Colon (tissue), 2 donors: Measurements from ENCODE around the gene SERF2.
"Not testable (repeated sequence)": the region's sequence is repeated elsewhere in the genome, so short reads cannot be mapped to it uniquely, and the experiment has no call there.

ENCODE experiments used
- FAIRE-seq: peaks from 2 replicates; lab custom pipeline; 2012; peaks lifted over from hg19 to GRCh38; lab: Jason Lieb, UNC
- donor health status: control.
- donor health status: control.

Gene SERF2

GRCh38 chr15:43794269-43795037 is 2.3 kb downstream of the SERF2 start:
- FAIRE-seq: no peak

DNA sequence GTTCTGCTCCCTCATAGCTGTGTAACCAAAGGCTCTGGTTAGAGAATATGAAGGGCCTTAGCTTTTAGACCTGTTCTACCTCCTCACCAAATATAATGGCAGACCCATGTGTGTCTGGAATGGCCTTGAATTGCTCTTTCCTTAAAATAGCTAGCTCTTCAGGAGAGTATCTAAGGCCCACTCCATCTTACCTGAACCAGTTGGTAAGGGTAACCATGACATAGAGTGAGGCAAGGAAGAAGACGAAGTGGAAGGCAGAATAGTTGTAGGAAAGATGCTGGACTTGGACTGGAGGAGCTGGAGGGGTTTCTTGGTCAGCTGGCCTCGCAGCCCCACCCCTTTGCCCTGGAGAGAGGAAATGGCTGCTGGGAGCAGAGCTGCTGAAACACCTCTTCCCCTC is 3.1 kb downstream of the SERF2 start:
- FAIRE-seq: no peak

DNA sequence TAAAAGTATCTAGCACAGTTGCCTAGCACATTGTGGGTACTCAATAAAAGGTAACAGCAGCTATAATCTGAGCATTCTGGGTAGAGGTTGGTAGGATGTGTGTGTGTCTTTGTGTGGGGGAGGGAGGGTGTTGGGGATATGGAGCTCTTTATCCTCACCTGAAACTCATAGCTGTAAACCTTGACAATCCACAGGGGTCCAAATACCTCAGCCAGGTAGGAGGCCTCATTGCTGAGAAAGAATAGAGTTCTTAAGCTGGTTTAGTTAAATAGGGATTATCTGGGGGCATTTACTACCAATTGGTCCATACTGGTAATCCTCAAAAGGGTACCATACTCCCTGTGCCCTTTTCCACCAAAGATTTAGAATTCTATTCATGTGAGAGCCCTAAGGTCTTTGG is 3.9 kb downstream of the SERF2 start:
- no peak for FAIRE-seq

GRCh38 chr15:43796566-43796965 is 4.4 kb downstream of the SERF2 start:
- no peak for FAIRE-seq

GRCh38 chr15:43799209-43799944 is 7.3 kb downstream of the SERF2 start:
- FAIRE-seq: no peak

- FAIRE-seq: no peak
Observed at GRCh38 chr15:43799945-43800285, 7.8 kb downstream of the SERF2 start, which contains the start of gene SERINC4. Gene SERINC4 (minus strand): TSS chr15:43800220. CDS start chr15:43799986, 234 bp downstream.

DNA sequence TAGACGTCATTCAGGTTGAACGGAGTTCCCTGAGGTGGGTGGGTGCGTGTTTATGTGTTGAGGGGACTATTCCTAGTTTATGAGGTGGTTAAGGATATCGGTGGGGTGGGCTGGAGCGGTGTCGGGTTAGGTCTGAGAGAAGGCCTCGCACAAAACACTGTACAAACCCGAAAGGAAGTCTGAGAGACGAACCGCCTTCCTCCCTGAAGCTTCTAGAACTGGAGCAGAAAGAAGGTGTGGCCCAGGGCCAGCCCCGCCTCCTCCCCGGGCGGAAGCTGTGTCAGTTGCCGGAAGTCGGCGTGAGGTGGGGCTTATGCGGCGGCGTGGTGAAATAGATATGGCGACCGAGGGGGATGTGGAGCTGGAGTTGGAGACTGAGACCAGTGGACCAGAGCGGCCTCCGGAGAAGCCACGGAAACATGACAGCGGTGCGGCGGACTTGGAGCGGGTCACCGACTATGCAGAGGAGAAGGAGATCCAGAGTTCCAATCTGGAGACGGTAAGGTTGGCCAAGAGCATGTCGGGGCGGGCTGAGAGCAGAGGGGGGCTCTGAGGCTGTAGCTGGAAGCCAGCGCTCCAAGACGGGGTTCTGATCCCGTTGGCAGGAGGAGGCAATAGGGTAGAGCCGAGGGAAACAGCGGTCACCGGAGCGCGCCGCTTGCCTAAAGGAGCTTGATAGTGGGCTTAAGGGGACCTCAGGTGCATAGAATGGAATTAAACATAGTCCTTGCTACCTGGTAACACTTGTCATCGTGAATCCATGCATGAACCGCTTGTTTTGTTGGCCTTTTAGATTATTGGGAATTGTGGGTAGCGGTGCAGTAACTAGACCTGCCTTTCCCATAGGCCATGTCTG is 8.4 kb downstream of the SERF2 start, which contains the start of gene HYPK:
TSS of gene HYPK (plus strand) at position 314 of the 856 bp plus-strand sequence. CDS start at position 338, 24 bp downstream.
- FAIRE-seq: no peak

GRCh38 chr15:43802676-43803075 is 10.6 kb downstream of the SERF2 start:
- FAIRE-seq: not testable (repeated sequence)

DNA sequence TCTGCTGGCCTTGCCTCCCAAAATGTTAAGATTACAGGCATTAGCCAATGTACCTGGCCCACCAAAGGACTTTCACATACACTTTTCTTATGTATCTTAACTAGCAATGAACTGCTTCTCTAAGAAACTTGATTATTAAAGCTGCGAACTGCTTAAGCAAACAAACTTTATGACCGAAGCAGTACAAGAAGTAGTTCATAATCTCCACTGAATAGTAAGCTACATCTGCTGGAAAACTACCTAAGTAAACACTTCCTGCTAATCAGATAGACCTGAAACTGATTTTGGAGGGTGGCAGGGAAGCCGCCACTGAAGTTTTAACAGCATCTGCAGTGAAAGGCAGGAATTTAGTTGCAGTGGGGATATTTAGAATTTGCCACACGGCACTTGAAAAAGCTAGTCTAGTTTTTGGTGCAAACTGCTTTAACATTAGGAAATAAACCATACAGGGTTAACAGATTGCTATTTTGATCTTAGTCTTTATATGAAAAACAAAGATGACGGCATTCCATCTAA is 16.4 kb downstream of the SERF2 start:
- FAIRE-seq: no peak

DNA sequence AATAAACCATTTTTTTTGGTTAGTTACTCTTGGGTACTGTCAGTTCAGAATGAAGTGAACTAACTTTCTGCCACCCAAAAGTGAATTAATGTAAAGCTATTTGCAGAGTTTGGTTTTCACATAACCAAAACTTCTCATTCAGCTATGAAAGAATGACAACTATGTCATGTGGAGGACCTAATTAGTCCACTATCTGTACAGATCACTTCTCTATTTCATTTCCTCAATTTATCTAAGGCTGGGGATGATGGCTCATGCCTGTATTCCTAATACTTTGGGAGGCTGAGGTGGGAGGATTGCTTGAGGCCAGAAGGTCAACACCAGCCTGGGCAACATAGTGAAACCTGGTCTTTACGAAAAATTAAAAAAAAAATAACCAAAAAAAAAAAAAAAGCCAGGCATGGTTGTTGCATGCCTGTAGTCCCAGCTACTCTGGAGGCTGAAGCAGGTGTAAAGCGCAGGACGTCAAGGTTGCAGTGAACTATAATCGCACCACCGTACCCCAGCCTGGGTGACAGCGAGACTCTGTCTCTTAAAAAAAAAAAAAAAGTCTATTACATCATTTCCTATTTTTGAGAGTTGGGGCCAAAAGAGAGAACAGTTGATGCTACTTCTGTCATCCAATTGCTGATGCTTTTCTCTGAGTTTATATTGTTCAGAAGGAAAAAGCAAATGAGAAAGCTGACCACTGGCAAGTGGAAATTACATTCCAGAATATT is 17.0 kb downstream of the SERF2 start:
- FAIRE-seq: no peak

- not testable (repeated sequence) for FAIRE-seq
Observed at GRCh38 chr15:43815064-43815463, 22.9 kb downstream of the SERF2 start.

DNA sequence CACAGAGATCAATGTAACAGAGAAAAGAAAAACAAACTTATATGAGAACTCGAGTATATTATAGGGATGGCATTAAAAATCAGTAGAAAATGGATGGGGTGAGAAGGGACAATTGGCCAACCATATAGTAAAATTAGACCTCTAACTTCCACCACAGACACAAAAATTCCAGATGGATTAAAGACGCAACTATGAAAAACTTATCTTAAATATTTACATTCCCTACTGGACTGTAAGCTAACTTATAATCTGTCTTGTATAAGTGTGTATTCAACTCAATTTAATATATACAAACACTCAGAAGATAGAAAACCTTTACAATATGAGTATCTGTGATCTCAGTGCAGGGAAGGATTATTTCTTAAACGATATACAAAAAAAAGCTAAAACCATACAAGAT is 29.4 kb downstream of the SERF2 start:
- FAIRE-seq: no peak

DNA sequence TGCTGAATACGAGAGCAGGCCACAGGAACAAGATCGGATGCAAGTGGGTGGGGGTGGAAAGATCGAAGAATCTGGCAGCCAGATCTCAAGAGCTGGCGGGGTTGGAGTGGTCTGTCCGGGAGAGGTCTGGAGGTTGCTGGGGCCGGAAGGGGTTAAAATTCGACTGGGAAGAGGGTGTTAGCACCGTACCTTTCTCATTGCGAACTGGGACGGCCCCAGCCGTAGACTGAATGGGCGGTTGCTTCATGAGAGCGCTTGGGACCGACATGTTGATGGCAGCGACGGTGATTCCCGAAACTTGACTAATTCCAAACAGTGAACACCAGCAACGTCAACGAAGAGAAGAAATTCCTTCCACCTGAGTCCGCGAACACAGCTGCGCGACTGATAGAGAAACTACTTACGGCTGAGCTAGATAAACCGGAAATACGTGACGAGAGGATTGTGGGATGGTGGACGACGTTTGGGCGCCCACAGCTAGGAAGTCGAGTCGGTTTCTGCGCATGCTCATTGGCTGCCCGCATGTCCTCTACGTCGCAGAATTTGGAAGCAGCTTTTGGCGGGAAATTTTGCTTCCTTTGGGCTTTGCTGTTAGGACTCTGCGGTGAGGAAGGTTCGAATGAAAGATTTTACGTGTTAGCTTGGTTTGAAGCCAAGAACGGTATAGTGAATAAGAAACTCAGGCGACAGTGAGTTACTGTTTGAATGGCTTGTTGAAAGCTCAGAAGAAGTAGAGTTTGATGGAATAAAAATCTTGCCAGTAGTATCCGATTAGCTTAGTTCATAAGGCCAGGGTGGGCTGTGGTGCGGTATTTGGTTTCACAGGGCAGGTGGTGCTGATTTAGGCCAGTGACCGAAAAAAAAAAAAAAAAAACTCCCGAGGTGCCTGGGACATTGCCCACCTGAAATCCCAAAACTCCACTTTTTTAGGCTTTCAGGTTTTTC is 32.5 kb downstream of the SERF2 start, which contains the start of gene MFAP1:
TSS of gene MFAP1 (minus strand) at position 389 of the 945 bp plus-strand sequence. CDS start at position 268, 121 bp downstream.
- FAIRE-seq: peak; percentile 86

- not testable (repeated sequence) for FAIRE-seq
Observed at GRCh38 chr15:43825305-43825704, 33.2 kb downstream of the SERF2 start.

DNA sequence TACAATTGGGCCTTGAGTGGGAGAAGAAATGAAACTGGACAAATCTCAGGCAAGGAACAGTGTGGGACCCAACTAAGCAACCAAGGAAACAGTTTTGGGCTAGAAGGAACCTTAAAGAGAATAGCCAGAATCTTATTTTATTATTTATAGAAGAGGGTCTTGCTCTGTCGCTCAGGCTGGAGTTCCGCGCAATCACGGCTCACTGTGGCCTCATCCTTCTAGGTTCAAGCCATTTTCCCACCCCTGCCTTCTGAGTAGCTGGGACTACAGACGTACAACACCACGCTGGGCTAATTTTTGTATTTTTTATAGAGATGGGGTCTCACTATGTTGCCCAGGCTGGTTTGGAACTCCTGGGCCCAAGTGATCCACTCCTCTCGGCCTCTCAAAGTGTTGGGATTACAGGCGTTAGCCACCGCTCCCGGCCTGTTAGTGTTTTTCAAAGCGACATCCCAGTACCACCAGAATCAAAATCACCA is 33.9 kb downstream of the SERF2 start:
- no peak for FAIRE-seq

GRCh38 chr15:43826508-43827341 is 34.6 kb downstream of the SERF2 start, which contains the start of gene WDR76:
Gene WDR76 (plus strand): TSS chr15:43827002. CDS start chr15:43827033, 31 bp downstream.
- FAIRE-seq: no peak

DNA sequence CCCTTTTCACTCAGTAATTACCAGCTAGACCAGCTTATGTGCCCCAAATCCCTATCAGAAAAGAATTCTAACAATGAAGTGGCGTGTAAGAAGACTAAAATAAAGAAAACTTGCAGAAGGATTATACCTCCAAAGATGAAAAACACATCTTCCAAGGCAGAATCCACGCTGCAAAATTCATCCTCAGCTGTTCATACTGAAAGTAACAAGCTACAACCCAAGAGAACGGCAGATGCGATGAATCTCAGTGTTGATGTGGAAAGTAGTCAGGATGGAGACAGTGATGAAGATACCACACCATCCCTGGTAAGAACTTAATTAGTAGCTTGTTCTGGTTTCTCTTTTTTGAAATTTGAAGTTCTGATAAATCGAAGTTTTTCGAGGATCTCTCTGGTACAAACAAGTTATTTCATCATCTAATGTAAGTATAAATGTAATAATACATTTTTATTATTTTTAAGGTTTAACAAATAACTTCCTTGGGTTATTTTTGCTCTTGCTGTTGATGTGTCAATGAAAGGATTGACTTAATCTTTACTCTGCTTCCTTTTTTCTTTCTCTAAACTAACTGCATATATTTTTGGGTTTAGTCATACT is 36.0 kb downstream of the SERF2 start:
- no peak for FAIRE-seq

- FAIRE-seq: not testable (repeated sequence)
Observed at GRCh38 chr15:43829951-43830540, 37.9 kb downstream of the SERF2 start.
